ENCODE data around the gene RAB30.

DNA sequence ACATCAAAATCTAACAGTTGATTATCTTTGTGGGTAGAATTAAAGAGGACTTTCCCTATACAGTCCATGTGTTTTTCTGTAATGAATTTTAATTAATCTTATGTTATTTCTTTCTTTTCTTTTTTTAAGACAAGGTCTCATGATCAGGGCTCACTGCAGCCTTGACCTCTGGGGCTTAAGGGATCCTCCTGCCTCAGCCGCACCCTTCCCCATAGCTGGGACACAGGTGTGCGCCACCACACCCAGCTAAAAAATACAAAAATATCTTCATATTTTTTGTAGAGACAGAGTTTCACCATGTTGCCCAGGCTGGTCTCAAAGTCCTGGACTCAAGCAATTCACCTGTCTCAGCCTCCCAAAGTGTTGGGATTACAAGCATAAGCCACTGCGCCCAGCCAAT, 7.7 kb downstream of the RAB30 start:
- no peak for TF ChIP-seq EZH2 (optimal IDR thresholded peaks at IDR 0.05; ENCODE audit: low read depth, low read length)
- TF ChIP-seq, protein P1, sequence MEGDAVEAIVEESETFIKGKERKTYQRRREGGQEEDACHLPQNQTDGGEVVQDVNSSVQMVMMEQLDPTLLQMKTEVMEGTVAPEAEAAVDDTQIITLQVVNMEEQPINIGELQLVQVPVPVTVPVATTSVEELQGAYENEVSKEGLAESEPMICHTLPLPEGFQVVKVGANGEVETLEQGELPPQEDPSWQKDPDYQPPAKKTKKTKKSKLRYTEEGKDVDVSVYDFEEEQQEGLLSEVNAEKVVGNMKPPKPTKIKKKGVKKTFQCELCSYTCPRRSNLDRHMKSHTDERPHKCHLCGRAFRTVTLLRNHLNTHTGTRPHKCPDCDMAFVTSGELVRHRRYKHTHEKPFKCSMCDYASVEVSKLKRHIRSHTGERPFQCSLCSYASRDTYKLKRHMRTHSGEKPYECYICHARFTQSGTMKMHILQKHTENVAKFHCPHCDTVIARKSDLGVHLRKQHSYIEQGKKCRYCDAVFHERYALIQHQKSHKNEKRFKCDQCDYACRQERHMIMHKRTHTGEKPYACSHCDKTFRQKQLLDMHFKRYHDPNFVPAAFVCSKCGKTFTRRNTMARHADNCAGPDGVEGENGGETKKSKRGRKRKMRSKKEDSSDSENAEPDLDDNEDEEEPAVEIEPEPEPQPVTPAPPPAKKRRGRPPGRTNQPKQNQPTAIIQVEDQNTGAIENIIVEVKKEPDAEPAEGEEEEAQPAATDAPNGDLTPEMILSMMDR (IDR thresholded peaks at IDR 0.05; ENCODE audit: low read length) = no peak

Data from MM.1S (cell line).